ENCODE data around the gene LSAMP. TPM values are rescaled to one million over a fixed set of nuclear protein-coding genes. Genes with fewer than 3 reads are reported as not detected.
A peak's percentile ranks its signal among the peaks of the same experiment; 100 is the strongest.

Gene LSAMP
- total RNA-seq, 1 donor from 2014 or later, result 16.4 TPM

DNA sequence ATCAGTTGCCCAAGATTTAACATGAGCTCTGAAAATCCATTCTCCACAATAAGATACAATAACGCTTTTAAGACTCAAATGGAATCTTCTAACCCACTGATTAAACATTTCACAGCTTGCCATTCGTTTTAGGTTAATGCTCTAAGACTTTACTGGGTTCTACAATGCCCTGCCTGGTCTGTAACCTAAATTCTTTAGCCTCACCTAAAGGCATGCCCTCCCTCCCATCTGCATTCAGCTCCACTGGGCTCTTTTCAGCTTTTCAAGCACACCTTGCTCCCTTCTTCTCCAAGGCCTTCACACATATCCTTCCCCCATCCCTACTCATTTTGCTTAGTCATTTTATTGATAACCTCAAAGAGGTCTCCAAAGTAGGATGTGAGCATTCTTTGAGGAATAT lies 290.9 kb downstream of the LSAMP start:
- Histone ChIP-seq H3K4me2 (ENCODE audit: low read length) (no peak overlapping the region), H3K4me1 (ENCODE audit: insufficient read depth, low read length) (peaks cover under 1% of the 10 kb centered on the region), H3K27me3 (ENCODE audit: insufficient read depth, low read length) (no peaks in the 10 kb centered on the region), H3K79me2 (ENCODE audit: insufficient read depth, low read length) (no peaks in the 10 kb centered on the region), H3K9ac (ENCODE audit: low read length) (no peak overlapping the region), H3K9me3 (ENCODE audit: insufficient read depth, low read depth, low read length) (no peaks in the 10 kb centered on the region), H2AFZ (ENCODE audit: low read depth, low read length) (no peak overlapping the region), H3K4me3 (ENCODE audit: insufficient read depth, low read depth, low read length) (no peak overlapping the region), H4K20me1 (ENCODE audit: insufficient read depth, low read length) (no peaks in the 10 kb centered on the region), H3K36me3 (ENCODE audit: insufficient read depth, low read length) (no peaks in the 10 kb centered on the region), H3K27ac (ENCODE audit: low read depth, low read length) (no peak overlapping the region)
- H3K27me3 Mint-ChIP-seq (ENCODE audit: low read depth, unreplicated experiment), result no peaks in the 10 kb centered on the region
- DNase-seq (ENCODE audit: low read depth) (no peak), FAIRE-seq (no peak)
- no peaks in the 10 kb centered on the region for H3K9me3 Mint-ChIP-seq (ENCODE audit: unreplicated experiment)
- no peak overlapping the region for H3K27ac Mint-ChIP-seq (ENCODE audit: unreplicated experiment)
- peaks cover 28% of the 10 kb centered on the region for H3K4me1 Mint-ChIP-seq (ENCODE audit: low read depth, unreplicated experiment)
- H3K4me3 Mint-ChIP-seq (ENCODE audit: unreplicated experiment), result no peak overlapping the region
- no peak for TF ChIP-seq EZH2 (IDR thresholded peaks at IDR 0.05; ENCODE audit: insufficient read depth, low read length)
- no peak for TF ChIP-seq CTCF (IDR thresholded peaks at IDR 0.05; ENCODE audit: insufficient read depth, low read depth, low read length)
- no peaks in the 10 kb centered on the region for H3K36me3 Mint-ChIP-seq (ENCODE audit: low read depth, unreplicated experiment)

DNA sequence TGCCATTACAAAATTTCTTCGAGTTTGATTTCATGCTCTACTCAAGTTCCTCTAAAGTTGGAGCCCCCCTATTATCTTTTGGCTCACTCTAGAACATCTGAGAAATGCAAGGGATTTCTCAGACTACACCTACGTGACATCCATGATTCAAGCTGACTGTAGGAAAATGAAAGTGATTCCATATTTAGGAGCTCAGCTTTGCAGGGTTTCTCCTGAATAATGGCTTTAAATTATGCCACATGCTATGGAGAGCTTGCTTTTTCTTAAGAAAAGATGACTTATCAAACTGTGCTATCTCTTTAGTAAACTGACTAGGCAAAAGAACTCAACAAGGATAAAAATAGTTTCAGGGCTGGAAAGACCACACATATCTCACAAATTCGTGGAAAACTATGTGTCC lies 292.1 kb downstream of the LSAMP start:
- H3K27ac Mint-ChIP-seq (ENCODE audit: unreplicated experiment), result peak overlapping the region; percentile 29
- H3K4me3 Mint-ChIP-seq (ENCODE audit: unreplicated experiment), result no peak overlapping the region
- H3K9me3 Mint-ChIP-seq (ENCODE audit: unreplicated experiment), result no peaks in the 10 kb centered on the region
- Histone ChIP-seq H2AFZ (ENCODE audit: low read depth, low read length) (no peak overlapping the region), H3K4me3 (ENCODE audit: insufficient read depth, low read depth, low read length) (no peak overlapping the region), H3K36me3 (ENCODE audit: insufficient read depth, low read length) (no peaks in the 10 kb centered on the region), H3K4me1 (ENCODE audit: insufficient read depth, low read length) (peaks cover 8% of the 10 kb centered on the region), H3K9ac (ENCODE audit: low read length) (no peak overlapping the region), H3K4me2 (ENCODE audit: low read length) (no peak overlapping the region), H3K9me3 (ENCODE audit: insufficient read depth, low read depth, low read length) (no peaks in the 10 kb centered on the region), H3K27ac (ENCODE audit: low read depth, low read length) (no peak overlapping the region), H4K20me1 (ENCODE audit: insufficient read depth, low read length) (no peaks in the 10 kb centered on the region), H3K27me3 (ENCODE audit: insufficient read depth, low read length) (no peaks in the 10 kb centered on the region), H3K79me2 (ENCODE audit: insufficient read depth, low read length) (no peaks in the 10 kb centered on the region)
- peaks cover 35% of the 10 kb centered on the region for H3K4me1 Mint-ChIP-seq (ENCODE audit: low read depth, unreplicated experiment)
- no peaks in the 10 kb centered on the region for H3K27me3 Mint-ChIP-seq (ENCODE audit: low read depth, unreplicated experiment)
- no peak for TF ChIP-seq CTCF (IDR thresholded peaks at IDR 0.05; ENCODE audit: insufficient read depth, low read depth, low read length)
- no peak for TF ChIP-seq EZH2 (IDR thresholded peaks at IDR 0.05; ENCODE audit: insufficient read depth, low read length)
- DNase-seq (ENCODE audit: low read depth) (no peak), FAIRE-seq (no peak)
- no peaks in the 10 kb centered on the region for H3K36me3 Mint-ChIP-seq (ENCODE audit: low read depth, unreplicated experiment)

DNA sequence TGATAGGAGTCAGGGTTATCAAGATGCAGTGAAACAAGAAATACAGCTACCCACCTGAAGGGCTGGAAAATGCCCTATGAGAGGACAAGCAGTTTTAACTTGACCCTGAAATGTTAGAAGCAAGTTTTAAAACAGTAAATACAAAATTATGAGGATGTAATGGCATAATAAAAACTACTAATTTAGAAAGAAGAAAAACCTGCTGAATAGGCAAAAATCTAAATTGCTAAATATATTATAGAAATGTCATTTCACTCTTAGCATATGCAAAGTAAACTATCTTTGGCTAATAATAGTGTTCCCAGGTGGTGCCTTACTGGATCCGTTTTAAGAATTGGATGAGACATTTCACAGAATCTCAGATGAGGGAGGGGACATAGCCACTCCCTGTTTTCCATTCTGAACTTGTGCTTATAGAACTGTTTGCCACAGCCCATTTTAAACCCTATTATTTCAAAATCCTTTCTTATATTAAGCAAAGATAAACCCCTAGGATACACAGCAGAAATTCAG lies 294.6 kb downstream of the LSAMP start:
- Mint-ChIP-seq H3K9me3 (ENCODE audit: unreplicated experiment) (peaks cover 3% of the 10 kb centered on the region), H3K4me3 (ENCODE audit: unreplicated experiment) (no peak overlapping the region), H3K36me3 (ENCODE audit: low read depth, unreplicated experiment) (no peaks in the 10 kb centered on the region), H3K27me3 (ENCODE audit: low read depth, unreplicated experiment) (no peaks in the 10 kb centered on the region), H3K27ac (ENCODE audit: unreplicated experiment) (peak overlapping the region; percentile 59), H3K4me1 (ENCODE audit: low read depth, unreplicated experiment) (peaks cover 35% of the 10 kb centered on the region)
- FAIRE-seq (no peak), DNase-seq (ENCODE audit: low read depth) (no peak)
- H3K79me2 ChIP-seq (ENCODE audit: insufficient read depth, low read length), result no peaks in the 10 kb centered on the region
- H3K27me3 ChIP-seq (ENCODE audit: insufficient read depth, low read length), result no peaks in the 10 kb centered on the region
- peaks cover 8% of the 10 kb centered on the region for H3K4me1 ChIP-seq (ENCODE audit: insufficient read depth, low read length)
- H3K4me3 ChIP-seq (ENCODE audit: insufficient read depth, low read depth, low read length), result no peak overlapping the region
- H3K36me3 ChIP-seq (ENCODE audit: insufficient read depth, low read length), result no peaks in the 10 kb centered on the region
- no peak overlapping the region for H3K27ac ChIP-seq (ENCODE audit: low read depth, low read length)
- H2AFZ ChIP-seq (ENCODE audit: low read depth, low read length), result no peak overlapping the region
- no peak overlapping the region for H3K9ac ChIP-seq (ENCODE audit: low read length)
- H3K4me2 ChIP-seq (ENCODE audit: low read length), result no peak overlapping the region
- no peaks in the 10 kb centered on the region for H4K20me1 ChIP-seq (ENCODE audit: insufficient read depth, low read length)
- H3K9me3 ChIP-seq (ENCODE audit: insufficient read depth, low read depth, low read length), result no peaks in the 10 kb centered on the region
- no peak for TF ChIP-seq CTCF (IDR thresholded peaks at IDR 0.05; ENCODE audit: insufficient read depth, low read depth, low read length)
- no peak for TF ChIP-seq EZH2 (IDR thresholded peaks at IDR 0.05; ENCODE audit: insufficient read depth, low read length)

Measured in astrocyte (in vitro differentiated cells and primary cell).